H9 (cell line): ENCODE data around the gene COL4A2. TPM values are rescaled to one million over a fixed set of nuclear protein-coding genes. Genes with fewer than 3 reads are reported as not detected.

Experiments
- DNase-seq: peaks from one replicate; pipeline ENCODE4 v3.0.0-alpha.2; 2017
- H2AFZ ChIP-seq: one replicate; pipeline ENCODE4 v1.6.1; 2013; ENCODE audit warnings: mild to moderate bottlenecking, low read length, control low read depth, moderate library complexity
- H2AK5ac ChIP-seq: 2 replicates; pipeline ENCODE4 v1.6.1; 2013; ENCODE audit warnings: low read length, control low read depth, mixed read lengths; ENCODE audit not compliant: insufficient read length
- H2BK120ac ChIP-seq: one replicate; pipeline ENCODE4 v1.6.1; 2013; ENCODE audit warnings: low read depth, mild to moderate bottlenecking, low read length, control low read depth, inconsistent platforms; ENCODE audit not compliant: poor library complexity, severe bottlenecking
- H2BK12ac ChIP-seq: 2 replicates; pipeline ENCODE4 v1.6.1; 2013; ENCODE audit warnings: low read length, control low read depth, mixed read lengths, low read depth; ENCODE audit not compliant: insufficient read length
- H2BK15ac ChIP-seq: 2 replicates; pipeline ENCODE4 v1.6.1; 2013; ENCODE audit warnings: low read depth, low read length, control low read depth
- H2BK20ac ChIP-seq: one replicate; pipeline ENCODE4 v1.6.1; 2013; ENCODE audit warnings: low read depth, mild to moderate bottlenecking, low read length, control low read depth, inconsistent platforms; ENCODE audit not compliant: poor library complexity, severe bottlenecking
- H2BK5ac ChIP-seq: 2 replicates; pipeline ENCODE4 v1.6.1; 2013; ENCODE audit warnings: low read length, control low read depth, mixed read lengths; ENCODE audit not compliant: insufficient read length
- H3K14ac ChIP-seq: 2 replicates; pipeline ENCODE4 v1.6.1; 2013; ENCODE audit warnings: low read length, control low read depth; ENCODE audit not compliant: insufficient read depth
- H3K18ac ChIP-seq: 2 replicates; pipeline ENCODE4 v1.6.1; 2013; ENCODE audit warnings: low read depth, mild to moderate bottlenecking, mixed read lengths, low read length, control low read depth; ENCODE audit not compliant: insufficient read length
- H3K23ac ChIP-seq: 2 replicates; pipeline ENCODE4 v1.6.1; 2013; ENCODE audit warnings: low read length, control low read depth, mixed read lengths, low read depth; ENCODE audit not compliant: insufficient read length
- H3K23me2 ChIP-seq: 2 replicates; pipeline ENCODE4 v1.6.1; 2013; ENCODE audit warnings: low read depth, mild to moderate bottlenecking, mixed read lengths, low read length, control low read depth; ENCODE audit not compliant: insufficient read length, poor library complexity, severe bottlenecking
- H3K27ac ChIP-seq: 2 replicates; pipeline ENCODE4 v1.5.1; 2013; ENCODE audit warnings: low read length, control low read depth, mixed read lengths, low read depth; ENCODE audit not compliant: insufficient read length
- H3K27me3 ChIP-seq: 2 replicates; pipeline ENCODE4 v1.6.1; 2013; ENCODE audit warnings: low read length, control low read depth, inconsistent platforms; ENCODE audit not compliant: insufficient read depth
- H3K4ac ChIP-seq: 2 replicates; pipeline ENCODE4 v1.6.1; 2013; ENCODE audit warnings: low read depth, mild to moderate bottlenecking, control low read depth, inconsistent platforms, low read length, moderate library complexity
- H3K4me1 ChIP-seq: 2 replicates; pipeline ENCODE4 v1.6.1; 2013; ENCODE audit warnings: low read length, control low read depth, inconsistent platforms; ENCODE audit not compliant: insufficient read depth
- H3K4me2 ChIP-seq: 2 replicates; pipeline ENCODE4 v1.6.1; 2013; ENCODE audit warnings: low read length, control low read depth, mixed read lengths; ENCODE audit not compliant: insufficient read length, insufficient read depth
- H3K56ac ChIP-seq: 2 replicates; pipeline ENCODE4 v1.6.1; 2013; ENCODE audit warnings: low read depth, mild to moderate bottlenecking, mixed read lengths, low read length, control low read depth; ENCODE audit not compliant: insufficient read length
- H3K79me1 ChIP-seq: 2 replicates; pipeline ENCODE4 v1.6.1; 2013; ENCODE audit warnings: low read depth, mild to moderate bottlenecking, moderate library complexity, low read length, control low read depth, inconsistent platforms; ENCODE audit not compliant: insufficient read depth, poor library complexity, severe bottlenecking
- H3K79me2 ChIP-seq: 2 replicates; pipeline ENCODE4 v1.6.1; 2013; ENCODE audit warnings: low read length, control low read depth, inconsistent platforms; ENCODE audit not compliant: insufficient read depth
- H3K9ac ChIP-seq: 2 replicates; pipeline ENCODE4 v1.6.1; 2013; ENCODE audit warnings: low read length, control low read depth, mixed read lengths; ENCODE audit not compliant: insufficient read length; ENCODE audit errors: extremely low read depth
- H3K9me3 ChIP-seq: one replicate; pipeline ENCODE4 v1.6.1; 2013; ENCODE audit warnings: low read depth, low read length, inconsistent platforms; ENCODE audit not compliant: control insufficient read depth
- H3T11ph ChIP-seq: one replicate; pipeline ENCODE4 v1.6.1; 2013; ENCODE audit warnings: mild to moderate bottlenecking, low read length, control low read depth, inconsistent platforms
- H4K20me1 ChIP-seq: one replicate; pipeline ENCODE4 v1.6.1; 2013; ENCODE audit not compliant: control insufficient read depth, insufficient read length, insufficient read depth
- H4K5ac ChIP-seq: 2 replicates; pipeline ENCODE4 v1.6.1; 2013; ENCODE audit warnings: low read depth, mild to moderate bottlenecking, mixed read lengths, low read length, control low read depth; ENCODE audit not compliant: insufficient read length
- H4K8ac ChIP-seq: replicated peaks from 2 replicates; pipeline ENCODE4 v1.6.1; 2013; ENCODE audit warnings: low read length, control low read depth, mixed read lengths, low read depth; ENCODE audit not compliant: insufficient read length
- H4K91ac ChIP-seq: 2 replicates; pipeline ENCODE4 v1.6.1; 2013; ENCODE audit warnings: low read depth, mild to moderate bottlenecking, moderate library complexity, mixed read lengths, low read length, control low read depth; ENCODE audit not compliant: insufficient read length
- H3K27ac Mint-ChIP-seq, 3 experiments: 2 replicates in 2 of 3; 3 replicates in 1 of 3; pipeline ENCODE4 v1.8.0; 2020 to 2021; ENCODE audit warnings: mixed read lengths in 3 of 3, mild to moderate bottlenecking in 1 of 3, moderate library complexity in 1 of 3
- H3K27me3 Mint-ChIP-seq: 2 replicates; pipeline ENCODE4 v1.8.0; 2021; ENCODE audit warnings: low read depth, mild to moderate bottlenecking, moderate library complexity, mixed read lengths
- H3K36me3 Mint-ChIP-seq, 3 experiments: 2 replicates in 2 of 3; 3 replicates in 1 of 3; pipeline ENCODE4 v1.8.0; 2020 to 2021; ENCODE audit warnings: low read depth in 3 of 3, mixed read lengths in 3 of 3; ENCODE audit not compliant: insufficient read depth in 1 of 3
- H3K4me1 Mint-ChIP-seq, 2 experiments: 2 replicates each; pipeline ENCODE4 v1.8.0; 2020; ENCODE audit warnings: mixed read lengths in 2 of 2
- H3K4me3 Mint-ChIP-seq, 2 experiments: 2 replicates in 1 of 2; 3 replicates in 1 of 2; pipeline ENCODE4 v1.8.0; 2020 to 2021; ENCODE audit warnings: mild to moderate bottlenecking in 2 of 2, mixed read lengths in 2 of 2, moderate library complexity in 1 of 2
- H3K9me3 Mint-ChIP-seq, 2 experiments: 2 replicates in 1 of 2; 3 replicates in 1 of 2; pipeline ENCODE4 v1.8.0; 2020; ENCODE audit warnings: mild to moderate bottlenecking in 2 of 2, mixed read lengths in 2 of 2, moderate library complexity in 1 of 2
- CTCF ChIP-seq: fragments of 200-600 bp; sonication (generic); conservative IDR thresholded peaks from 3 replicates; pipeline ENCODE4 v1.8.0; 2021; ENCODE audit warnings: antibody characterized with exemption, mild to moderate bottlenecking
- WGBS: extraction: QIAGEN DNeasy Blood & Tissue Kit; methylation state at CpG from one replicate; pipeline ENCODE4 v1.1.7; 2013; ENCODE audit warnings: missing lambda C conversion rate, low lambda C conversion rate, mixed read lengths; ENCODE audit not compliant: insufficient read length; ENCODE audit errors: extremely low coverage; 5-methylcytosine and 5-hydroxymethylcytosine counted together
- total RNA-seq: library from RNA; stranded (reverse); gene quantifications from 2 replicates; pipeline ENCODE4 v1.2.1, GENCODE V29; 2021

COL4A2 gene
- total RNA-seq, 1 experiment from 2014 or later, result 76.5 TPM

- H3K9ac ChIP-seq, result no peak overlapping the region
- no peak overlapping the region for H3K18ac ChIP-seq
- WGBS, result no CpG with 5 or more reads among the region's 7 CpGs
- H4K5ac ChIP-seq, result no peak overlapping the region
- H3K27ac ChIP-seq, result no peak overlapping the region
- no peak overlapping the region for H3K4ac ChIP-seq
- H2BK120ac ChIP-seq, result no peak overlapping the region
- no peak overlapping the region for H2BK15ac ChIP-seq
- no peaks in the 10 kb centered on the region for H3K79me1 ChIP-seq
- H3T11ph ChIP-seq, result no peak overlapping the region
- DNase-seq, result no peak
- H3K14ac ChIP-seq, result no peak overlapping the region
- H3K4me2 ChIP-seq, result no peak overlapping the region
- no peaks in the 10 kb centered on the region for H3K27me3 ChIP-seq
- H3K4me3 Mint-ChIP-seq, result no peak overlapping the region
- H3K23ac ChIP-seq, result no peak overlapping the region
- no peak overlapping the region for H2BK12ac ChIP-seq
- H4K91ac ChIP-seq, result no peak overlapping the region
- H3K4me1 ChIP-seq, result no peaks in the 10 kb centered on the region; the same call in 1 of the 2 replicates
- no peak overlapping the region for H2BK20ac ChIP-seq
- peaks cover 0 to 17% of the 10 kb centered on the region in 2 experiments; a peak in 2 of 4 replicates for H3K4me1 Mint-ChIP-seq
- H3K9me3 ChIP-seq, result no peaks in the 10 kb centered on the region
- no peak overlapping the region for H2BK5ac ChIP-seq
- no peak overlapping the region for H3K56ac ChIP-seq
- no peaks in the 10 kb centered on the region for H3K23me2 ChIP-seq
- no peak overlapping the region for H2AFZ ChIP-seq
- no peaks in the 10 kb centered on the region for H4K20me1 ChIP-seq
- peak overlapping the region in 1 of 3 experiments; percentile 29; a peak in 1 of 7 replicates for H3K27ac Mint-ChIP-seq
- no peaks in the 10 kb centered on the region for H3K9me3 Mint-ChIP-seq
- no peaks in the 10 kb centered on the region for H3K79me2 ChIP-seq
- no peak; the same call in 2 of the 3 replicates for TF ChIP-seq CTCF
- H3K36me3 Mint-ChIP-seq, result peaks cover 8 to 27% (median 22%) of the 10 kb centered on the region in 3 experiments; a peak in 6 of 7 replicates
- no peak overlapping the region for H4K8ac ChIP-seq
- no peak overlapping the region for H2AK5ac ChIP-seq
- H3K27me3 Mint-ChIP-seq, result no peaks in the 10 kb centered on the region
Measured at GRCh38 chr13:110444226-110444653, 137.2 kb downstream of the COL4A2 start.
